Glutamatergic neuron (in vitro differentiated cells): ENCODE results near the gene OLFM3. TPM values are rescaled to one million over a fixed set of nuclear protein-coding genes. Genes with fewer than 3 reads are reported as not detected.

Experiments
- DNase-seq: peaks from one replicate; pipeline ENCODE4 v3.0.0; 2022
- H3K27ac Mint-ChIP-seq: one replicate; pipeline ENCODE4 v1.8.0; 2020; ENCODE audit warnings: mild to moderate bottlenecking, mixed read lengths, inconsistent platforms; ENCODE audit not compliant: unreplicated experiment
- H3K27me3 Mint-ChIP-seq: one replicate; pipeline ENCODE4 v1.8.0; 2020; ENCODE audit warnings: mild to moderate bottlenecking, moderate library complexity, mixed read lengths, inconsistent platforms; ENCODE audit not compliant: unreplicated experiment
- H3K36me3 Mint-ChIP-seq: one replicate; pipeline ENCODE4 v1.8.0; 2020; ENCODE audit warnings: mild to moderate bottlenecking, mixed read lengths, inconsistent platforms; ENCODE audit not compliant: unreplicated experiment
- H3K4me1 Mint-ChIP-seq: one replicate; pipeline ENCODE4 v1.8.0; 2020; ENCODE audit warnings: mild to moderate bottlenecking, low read depth, mixed read lengths, inconsistent platforms; ENCODE audit not compliant: unreplicated experiment
- H3K4me3 Mint-ChIP-seq: one replicate; pipeline ENCODE4 v1.8.0; 2020; ENCODE audit warnings: mild to moderate bottlenecking, mixed read lengths, inconsistent platforms; ENCODE audit not compliant: unreplicated experiment
- H3K9me3 Mint-ChIP-seq: one replicate; pipeline ENCODE4 v1.8.0; 2020; ENCODE audit warnings: mild to moderate bottlenecking, moderate library complexity, mixed read lengths, inconsistent platforms; ENCODE audit not compliant: unreplicated experiment
- total RNA-seq: library from RNA; stranded (reverse); fragmentation: NEBNext Ultra II Directional; extraction: Animal tissue kit (Norgen Biotek cat#: 25700); gene quantifications from one replicate; pipeline ENCODE4 v1.2.1, GENCODE V29; 2021; ENCODE audit not compliant: unreplicated experiment
- TF ChIP-seq, protein P1 (sequence below): fragments of 200-600 bp; sonication (generic); IDR thresholded peaks from one replicate; pipeline ENCODE4 v1.5.0; 2021; ENCODE audit not compliant: partially characterized antibody, unreplicated experiment

Gene OLFM3
- total RNA-seq, 1 donor from 2014 or later: 2.7 TPM

DNA sequence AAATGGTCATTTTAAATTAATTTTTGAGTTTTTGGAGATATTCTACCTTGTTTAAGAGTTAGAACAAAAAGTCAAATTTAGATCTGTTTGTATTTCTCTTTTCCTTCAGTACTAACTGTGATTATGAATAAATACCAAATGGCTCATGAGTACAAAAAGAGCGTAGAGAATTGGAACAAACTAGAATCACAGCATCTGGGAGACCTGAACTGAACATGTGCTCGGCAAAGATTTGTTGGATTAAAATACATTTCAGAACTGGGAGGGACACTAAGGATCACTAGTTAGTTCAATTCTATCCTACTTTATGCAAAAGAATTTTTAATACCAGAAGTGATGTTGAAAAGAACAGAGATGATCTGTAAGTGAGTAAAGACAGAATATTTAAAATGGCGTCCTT, 19.5 kb downstream of the OLFM3 start:
- H3K9me3 Mint-ChIP-seq: no peaks in the 10 kb centered on the region
- DNase-seq: no peak
- no peak overlapping the region for H3K27ac Mint-ChIP-seq
- TF ChIP-seq, protein P1, sequence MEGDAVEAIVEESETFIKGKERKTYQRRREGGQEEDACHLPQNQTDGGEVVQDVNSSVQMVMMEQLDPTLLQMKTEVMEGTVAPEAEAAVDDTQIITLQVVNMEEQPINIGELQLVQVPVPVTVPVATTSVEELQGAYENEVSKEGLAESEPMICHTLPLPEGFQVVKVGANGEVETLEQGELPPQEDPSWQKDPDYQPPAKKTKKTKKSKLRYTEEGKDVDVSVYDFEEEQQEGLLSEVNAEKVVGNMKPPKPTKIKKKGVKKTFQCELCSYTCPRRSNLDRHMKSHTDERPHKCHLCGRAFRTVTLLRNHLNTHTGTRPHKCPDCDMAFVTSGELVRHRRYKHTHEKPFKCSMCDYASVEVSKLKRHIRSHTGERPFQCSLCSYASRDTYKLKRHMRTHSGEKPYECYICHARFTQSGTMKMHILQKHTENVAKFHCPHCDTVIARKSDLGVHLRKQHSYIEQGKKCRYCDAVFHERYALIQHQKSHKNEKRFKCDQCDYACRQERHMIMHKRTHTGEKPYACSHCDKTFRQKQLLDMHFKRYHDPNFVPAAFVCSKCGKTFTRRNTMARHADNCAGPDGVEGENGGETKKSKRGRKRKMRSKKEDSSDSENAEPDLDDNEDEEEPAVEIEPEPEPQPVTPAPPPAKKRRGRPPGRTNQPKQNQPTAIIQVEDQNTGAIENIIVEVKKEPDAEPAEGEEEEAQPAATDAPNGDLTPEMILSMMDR: no peak
- no peaks in the 10 kb centered on the region for H3K36me3 Mint-ChIP-seq
- peaks cover 3% of the 10 kb centered on the region for H3K4me1 Mint-ChIP-seq
- no peak overlapping the region for H3K4me3 Mint-ChIP-seq
- peaks cover 2% of the 10 kb centered on the region for H3K27me3 Mint-ChIP-seq

DNA sequence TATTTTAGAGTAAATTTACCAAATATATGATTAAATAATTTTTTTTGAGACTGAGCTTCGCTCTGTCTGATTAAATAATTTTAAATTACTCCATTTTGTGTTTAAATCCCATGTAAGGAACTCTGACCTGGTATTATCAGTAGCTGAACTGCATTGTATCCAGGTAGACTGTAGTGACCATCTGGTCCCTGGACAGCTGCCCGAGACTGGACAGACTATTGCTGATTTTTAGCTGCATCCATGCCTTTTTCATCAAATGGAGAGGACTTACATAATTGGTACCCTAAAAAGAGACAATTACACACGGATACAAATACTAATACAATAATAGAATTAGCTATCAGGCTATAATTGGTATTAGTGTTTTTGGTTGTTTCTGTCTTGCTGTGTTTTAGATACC, 20.6 kb downstream of the OLFM3 start:
- no peak for DNase-seq
- Mint-ChIP-seq H3K36me3 (no peaks in the 10 kb centered on the region), H3K27me3 (peaks cover 2% of the 10 kb centered on the region), H3K9me3 (no peaks in the 10 kb centered on the region), H3K4me1 (peaks cover 3% of the 10 kb centered on the region), H3K27ac (no peak overlapping the region), H3K4me3 (no peak overlapping the region)
- TF ChIP-seq, protein P1: no peak

DNA sequence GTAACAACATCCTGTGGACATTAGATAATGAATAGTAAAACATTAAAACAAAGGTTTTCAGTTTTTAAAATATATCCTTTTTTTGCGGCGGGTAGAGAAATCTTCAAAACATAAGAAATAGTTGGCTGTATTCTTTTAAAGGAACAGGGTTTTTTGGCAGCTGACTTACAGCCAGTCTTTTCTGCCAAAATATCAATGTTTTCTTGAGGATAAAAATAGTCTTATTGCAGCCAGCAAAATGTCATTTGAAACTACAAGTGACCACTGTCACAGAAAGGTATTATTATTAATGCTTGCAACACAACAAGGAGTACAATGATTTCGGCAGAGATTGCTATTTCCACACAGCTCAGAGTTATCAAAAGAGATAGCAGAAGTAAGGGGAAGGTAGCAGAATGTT, 21.4 kb downstream of the OLFM3 start:
- no peak for DNase-seq
- no peak overlapping the region for H3K27ac Mint-ChIP-seq
- H3K4me1 Mint-ChIP-seq: peaks cover 3% of the 10 kb centered on the region
- H3K4me3 Mint-ChIP-seq: no peak overlapping the region
- no peaks in the 10 kb centered on the region for H3K36me3 Mint-ChIP-seq
- TF ChIP-seq, protein P1: no peak
- H3K9me3 Mint-ChIP-seq: no peaks in the 10 kb centered on the region
- H3K27me3 Mint-ChIP-seq: peaks cover 2% of the 10 kb centered on the region

DNA sequence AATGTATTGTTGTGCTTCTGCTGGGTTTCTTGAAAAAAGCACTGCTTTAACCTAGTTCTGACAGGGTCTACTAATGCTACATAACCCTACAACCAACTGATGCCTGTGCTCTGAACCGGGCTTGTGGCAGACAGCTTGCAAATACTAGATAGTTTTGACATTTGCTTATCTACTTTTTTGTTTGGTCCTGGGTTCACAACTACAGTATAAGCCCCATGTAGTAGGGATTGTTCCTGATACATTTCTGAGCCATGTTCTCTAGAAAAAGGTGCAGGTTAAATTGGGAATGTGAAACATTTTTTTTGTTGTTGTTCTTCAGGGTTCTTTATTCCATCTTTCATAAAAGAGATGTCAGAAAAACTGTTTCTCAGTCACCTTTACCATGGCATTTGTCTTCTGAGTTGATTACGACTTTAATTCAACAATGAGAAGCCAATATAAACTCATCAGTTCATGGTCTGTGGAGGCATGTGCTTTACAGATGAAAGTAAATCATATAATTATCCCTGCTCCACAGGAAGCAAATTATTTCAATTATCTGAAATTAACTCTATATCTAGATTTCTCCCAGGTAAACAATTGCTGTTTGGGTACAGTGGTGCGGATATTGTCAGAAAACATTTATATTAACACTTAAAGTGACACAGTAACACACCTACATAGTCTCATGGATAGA, 22.0 kb downstream of the OLFM3 start:
- no peak overlapping the region for H3K27ac Mint-ChIP-seq
- TF ChIP-seq, protein P1: no peak
- no peaks in the 10 kb centered on the region for H3K36me3 Mint-ChIP-seq
- DNase-seq: no peak
- no peak overlapping the region for H3K4me3 Mint-ChIP-seq
- H3K4me1 Mint-ChIP-seq: peaks cover 3% of the 10 kb centered on the region
- no peaks in the 10 kb centered on the region for H3K9me3 Mint-ChIP-seq
- H3K27me3 Mint-ChIP-seq: peaks cover 2% of the 10 kb centered on the region

DNA sequence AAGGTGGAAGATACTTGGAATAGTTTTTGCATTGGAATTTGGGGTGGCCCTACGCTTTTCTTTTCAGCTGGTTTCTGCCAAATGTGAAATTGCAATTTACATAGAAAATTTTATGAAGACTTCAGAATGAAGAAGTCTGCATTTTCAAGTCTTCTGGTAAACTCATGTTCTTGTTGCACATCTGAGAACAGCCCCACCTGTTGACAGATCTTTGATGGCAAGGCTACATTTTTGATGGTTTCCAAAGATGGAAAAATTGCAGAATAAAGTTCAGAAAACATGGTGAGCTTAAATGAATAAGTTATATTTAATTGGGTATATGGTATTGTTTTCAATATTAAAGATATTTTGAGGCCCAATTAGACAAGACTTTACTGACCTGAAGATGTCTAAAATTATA, 25.4 kb downstream of the OLFM3 start:
- TF ChIP-seq, protein P1: no peak
- no peak for DNase-seq
- Mint-ChIP-seq H3K4me3 (no peak overlapping the region), H3K9me3 (no peaks in the 10 kb centered on the region), H3K27me3 (peaks cover 2% of the 10 kb centered on the region), H3K27ac (no peak overlapping the region), H3K36me3 (no peaks in the 10 kb centered on the region), H3K4me1 (peaks cover 3% of the 10 kb centered on the region)
